Spleen (tissue), 11 donors: ENCODE data around the gene FRMD4B. TPM values are rescaled to one million over a fixed set of nuclear protein-coding genes. Genes with fewer than 3 reads are reported as not detected.

ENCODE experiments used
- DNase-seq: peaks from one replicate; pipeline ENCODE4 v3.0.0-alpha.2; 2020
- H3K27ac ChIP-seq, 8 donors: fragments of 200-600 bp; sonication (generic) in 7 of 8; 1 replicate in 4 of 8; 2 replicates in 4 of 8; pipeline versions ENCODE4 v1.5.0 to v1.8.0; 2016 to 2021; ENCODE audit warnings: inconsistent platforms in 4 of 8, mild to moderate bottlenecking in 4 of 8, moderate library complexity in 1 of 8
- H3K27me3 ChIP-seq, 7 donors: fragments of 200-600 bp; sonication (generic) in 6 of 7; replicated peaks in 1 of 7; 1 replicate in 4 of 7; 2 replicates in 3 of 7; pipeline versions ENCODE4 v1.5.0 to v1.8.0; 2016 to 2021; ENCODE audit warnings: inconsistent platforms in 3 of 7, mild to moderate bottlenecking in 1 of 7
- H3K36me3 ChIP-seq, 6 donors: fragments of 200-600 bp; sonication (generic) in 5 of 6; 1 replicate in 4 of 6; 2 replicates in 2 of 6; pipeline versions ENCODE4 v1.5.0 to v1.8.0; 2016 to 2021; ENCODE audit warnings: inconsistent platforms in 2 of 6
- H3K4me1 ChIP-seq, 6 donors: fragments of 200-600 bp; sonication (generic) in 5 of 6; 1 replicate in 3 of 6; 2 replicates in 3 of 6; pipeline versions ENCODE4 v1.5.0 to v1.8.0; 2016 to 2021; ENCODE audit warnings: inconsistent platforms in 3 of 6
- H3K4me3 ChIP-seq, 8 donors: fragments of 200-600 bp; sonication (generic) in 7 of 8; 1 replicate in 4 of 8; 2 replicates in 4 of 8; pipeline versions ENCODE4 v1.5.0 to v1.8.0; 2016 to 2021; ENCODE audit warnings: inconsistent platforms in 4 of 8, mild to moderate bottlenecking in 4 of 8, moderate library complexity in 2 of 8
- H3K9me3 ChIP-seq, 8 donors: fragments of 200-600 bp; sonication (generic) in 7 of 8; 1 replicate in 4 of 8; 2 replicates in 4 of 8; pipeline versions ENCODE4 v1.5.0 to v1.8.0; 2016 to 2021; ENCODE audit warnings: inconsistent platforms in 4 of 8
- CTCF ChIP-seq, 11 experiments: fragments of 200-600 bp in 7 of 11; fragments of 450-650 bp in 4 of 11; sonication (generic) in 4 of 11; IDR thresholded peaks in 8 of 11; conservative IDR thresholded peaks in 3 of 11; 1 replicate in 7 of 11; 2 replicates in 4 of 11; pipeline versions ENCODE4 v1.4.0 to v1.8.0; 2016 to 2021; ENCODE audit warnings: antibody characterized with exemption in 11 of 11, inconsistent platforms in 4 of 11, mild to moderate bottlenecking in 1 of 11
- POLR2A ChIP-seq, 3 donors: fragments of 450-650 bp; IDR thresholded peaks; one replicate each; pipeline ENCODE4 v1.5.1; 2017; ENCODE audit warnings: antibody characterized with exemption in 3 of 3, mild to moderate bottlenecking in 1 of 3
- POLR2AphosphoS5 ChIP-seq, 3 donors: sonication (generic); formaldehyde crosslinking; IDR thresholded peaks; one replicate each; pipeline ENCODE4 v1.5.1; 2017; ENCODE audit warnings: antibody characterized with exemption in 3 of 3
- WGBS, 5 donors: extraction: QIAGEN DNeasy Blood & Tissue Kit in 3 of 5; methylation state at CpG; one replicate each; pipeline versions ENCODE4 v1.1.5 to v1.1.7; 2013 to 2018; 5-methylcytosine and 5-hydroxymethylcytosine counted together
- intact Hi-C: fragments of 100-400 bp; cut with DNase I; formaldehyde crosslinking; loops from one replicate; pipeline ENCODE4 v1.15.0; 2023; ENCODE audit warnings: low total_unique reads
- polyA plus RNA-seq, 3 donors: library from polyadenylated mRNA; stranded (reverse); fragments of 200-250 nt; gene quantifications; one replicate each; pipeline ENCODE4 v1.2.1, GENCODE V29; 2013
- total RNA-seq, 7 donors: library from RNA; depleted of rRNA in 3 of 7; stranded (reverse); fragments of >200 nt in 3 of 7; fragmentation: NEBNext Ultra II Directional in 4 of 7; extraction: Animal tissue kit (Norgen Biotek cat#: 25700) in 4 of 7; gene quantifications; one replicate each; pipeline versions ENCODE4 v1.1.0 to v1.2.1, GENCODE V29; 2016 to 2021
- donor health status: healthy with polysubstance abuse.
- donor health status: DM: no; HTN: no; CAD: no; lungs with moderate emphysema.
- donor health status: DM: no; HTN: no; CAD: no.
- donor health status: Bipolar disorder and iron deficiency.
- donor health status: healthy.
- donor health status: DM: no; HTN: no; CAD: no.
- donor health status: DM: yes; HTN: yes; CAD: no.

FRMD4B gene
- total and polyA plus RNA-seq, 10 donors, result 8.1 to 143 (median 112) TPM

- Histone ChIP-seq H3K27ac (no peak overlapping the region), H3K4me3 (no peak overlapping the region), H3K27me3 (no peaks in the 10 kb centered on the region), H3K4me1 (peaks cover 0 to 8% (median 0%) of the 10 kb centered on the region in 6 donors), H3K9me3 (no peaks in the 10 kb centered on the region), H3K36me3 (peaks cover 0 to 77% (median 4%) of the 10 kb centered on the region in 6 donors)
- WGBS, 5 donors, result 77 to 90% (median 88%) methylated on average over 2 of the region's 2 CpGs
- TF ChIP-seq POLR2AphosphoS5 (IDR thresholded peaks at IDR 0.05), result no peak
- no peak for TF ChIP-seq POLR2A (IDR thresholded peaks at IDR 0.05)
- no peak for DNase-seq
- intact Hi-C loops, result no loop called here
Measured at GRCh38 chr3:69297501-69297900, 88.4 kb downstream of the FRMD4B start.

DNA sequence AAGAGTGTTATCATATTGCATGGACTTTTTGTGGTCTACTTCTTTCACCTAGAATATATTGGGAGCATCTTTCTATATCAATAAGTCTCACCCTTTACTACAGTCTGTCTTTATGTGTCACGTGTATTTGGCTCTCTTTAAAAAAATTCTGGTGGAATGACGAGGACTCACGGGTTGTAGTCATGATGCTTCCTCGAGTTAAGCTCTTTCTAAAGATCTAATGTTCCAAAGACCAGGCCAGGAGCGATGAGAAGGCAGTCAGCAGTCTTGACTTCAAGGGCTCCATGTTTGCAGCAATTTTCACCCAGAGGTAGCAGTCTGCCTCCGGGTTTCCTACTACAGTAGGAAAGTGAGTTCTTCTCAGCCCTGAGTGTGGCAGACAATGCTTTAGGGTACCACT, 88.9 kb downstream of the FRMD4B start:
- intact Hi-C loops, result no loop called here
- TF ChIP-seq POLR2A (IDR thresholded peaks at IDR 0.05) (no peak), POLR2AphosphoS5 (IDR thresholded peaks at IDR 0.05) (no peak), CTCF (IDR thresholded peaks at IDR 0.05 in 8 of 11, conservative IDR thresholded peaks at IDR 0.05 in 3 of 11) (no peak)
- H3K4me1 ChIP-seq, result peaks cover 0 to 8% (median 0%) of the 10 kb centered on the region in 6 donors
- no peaks in the 10 kb centered on the region for H3K9me3 ChIP-seq
- H3K27me3 ChIP-seq, result no peaks in the 10 kb centered on the region
- H3K27ac ChIP-seq, result no peak overlapping the region
- DNase-seq, result no peak
- no peak overlapping the region for H3K4me3 ChIP-seq
- H3K36me3 ChIP-seq, result peaks cover 0 to 73% (median 4%) of the 10 kb centered on the region in 6 donors
- WGBS, 5 donors, result 84 to 91% (median 86%) methylated on average over 6 of the region's 6 CpGs

GRCh38 chr3:69294014-69294766, 91.7 kb downstream of the FRMD4B start:
- DNase-seq, result no peak
- Histone ChIP-seq H3K4me1 (peaks cover 0 to 8% (median 0%) of the 10 kb centered on the region in 6 donors), H3K9me3 (no peaks in the 10 kb centered on the region), H3K27ac (peak overlapping the region in 2 of 8 donors; percentile 25 to 51), H3K36me3 (peaks cover 0 to 52% (median 4%) of the 10 kb centered on the region in 6 donors), H3K4me3 (no peak overlapping the region), H3K27me3 (no peaks in the 10 kb centered on the region)
- 69 to 93% (median 71%) methylated on average over 4 of the region's 4 CpGs for WGBS, 5 donors
- TF ChIP-seq POLR2A (IDR thresholded peaks at IDR 0.05) (no peak), POLR2AphosphoS5 (IDR thresholded peaks at IDR 0.05) (no peak), CTCF (IDR thresholded peaks at IDR 0.05 in 8 of 11, conservative IDR thresholded peaks at IDR 0.05 in 3 of 11) (no peak)
- intact Hi-C loops, result no loop called here

- 83 to 90% (median 87%) methylated on average over 7 of the region's 7 CpGs for WGBS, 5 donors
- Histone ChIP-seq H3K4me3 (no peak overlapping the region), H3K4me1 (peaks cover 0 to 19% (median 6%) of the 10 kb centered on the region in 6 donors), H3K27me3 (no peaks in the 10 kb centered on the region), H3K9me3 (no peaks in the 10 kb centered on the region), H3K36me3 (peaks cover 0 to 48% (median 3%) of the 10 kb centered on the region in 6 donors), H3K27ac (no peak overlapping the region)
- intact Hi-C loops, result no loop called here
- no peak for DNase-seq
- TF ChIP-seq POLR2A (IDR thresholded peaks at IDR 0.05) (no peak), POLR2AphosphoS5 (IDR thresholded peaks at IDR 0.05) (no peak), CTCF (IDR thresholded peaks at IDR 0.05 in 8 of 11, conservative IDR thresholded peaks at IDR 0.05 in 3 of 11) (no peak)
Measured at GRCh38 chr3:69292959-69293574, 92.8 kb downstream of the FRMD4B start.
